IPS-NIHi7 (cell line): ENCODE measurements around the gene BCL2L15.

Source experiments
- DNase-seq: peaks from one replicate; pipeline ENCODE4 v3.0.0; 2012; ENCODE audit warnings: mixed read lengths; ENCODE audit errors: extremely low spot score

Gene BCL2L15

DNA sequence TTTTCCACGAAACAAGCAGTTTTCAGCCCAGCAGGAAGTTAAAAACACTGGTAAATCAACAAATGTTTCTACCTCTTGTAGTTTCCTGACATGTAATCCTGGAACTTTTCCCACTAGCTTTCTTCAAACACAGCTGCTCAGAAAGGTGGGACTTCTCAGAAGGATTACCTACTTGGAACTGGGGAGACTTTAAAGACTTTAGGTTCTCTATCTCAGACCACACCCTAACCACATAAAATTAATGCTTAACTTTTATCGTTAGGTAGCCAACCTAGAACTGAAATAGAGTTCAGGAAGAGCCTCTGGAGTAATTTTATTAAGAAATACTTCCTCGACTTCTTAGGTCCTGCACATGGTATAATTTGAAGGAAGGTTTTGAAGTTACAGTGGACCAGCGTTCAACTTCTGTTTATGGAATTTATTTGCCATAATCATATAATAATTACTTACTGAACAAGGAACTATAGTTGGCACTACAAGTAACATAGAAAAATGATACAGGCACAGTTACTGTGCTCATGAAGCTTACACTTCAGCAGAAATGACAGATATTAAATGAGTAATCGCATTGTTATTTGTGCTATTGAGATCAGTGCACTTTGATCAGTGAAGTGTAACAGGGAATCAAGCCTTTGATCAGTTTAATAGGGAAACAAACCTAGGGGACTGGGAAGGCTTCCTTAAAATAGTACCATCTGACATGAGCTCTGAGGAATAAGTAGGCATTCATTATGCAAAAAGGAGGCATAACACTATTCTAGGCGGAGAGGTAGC is at the start of gene BCL2L15:
Gene BCL2L15 (minus strand): TSS at position 180 of the 774 bp plus-strand sequence. CDS start 206 bp downstream, outside the sequence.
- DNase-seq: no peak

DNA sequence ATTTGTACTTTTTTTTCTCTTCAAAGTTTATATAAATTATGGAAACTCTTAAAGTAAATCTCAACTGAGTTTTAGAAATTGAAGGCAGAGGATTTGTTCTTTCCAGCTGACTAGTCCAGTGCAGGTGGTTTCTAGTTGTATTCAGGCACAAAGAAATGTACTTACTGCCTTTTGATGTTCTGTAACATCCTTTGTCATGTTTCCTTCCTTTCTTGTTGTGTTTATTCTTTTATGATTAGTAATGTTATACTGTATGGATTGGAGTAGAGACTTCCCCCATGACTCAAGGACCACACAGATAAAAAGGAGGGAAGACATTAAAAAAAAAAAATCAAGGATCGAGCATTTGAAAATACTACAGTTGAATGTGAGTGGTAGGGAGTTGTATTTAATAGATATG is 49.8 kb upstream of the BCL2L15 start:
- no peak for DNase-seq

DNA sequence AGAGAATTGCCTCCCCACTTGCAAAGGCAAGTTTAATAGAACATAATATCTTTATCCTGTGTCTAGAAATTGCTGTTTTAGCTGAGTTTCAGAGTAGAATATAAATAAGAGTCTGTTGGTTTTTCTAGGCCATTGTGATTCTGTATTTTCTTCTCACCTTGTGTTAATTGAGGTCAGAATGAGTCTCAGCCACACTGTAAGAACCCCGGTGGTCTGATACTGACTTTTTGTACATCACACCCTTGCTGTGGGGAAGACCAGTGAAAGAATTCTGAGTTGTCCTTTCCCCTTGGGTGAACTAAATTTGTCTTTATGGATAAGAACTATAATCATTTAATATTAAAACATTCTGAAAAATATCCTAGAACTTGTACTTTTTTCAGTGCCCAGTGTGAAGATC is 48.6 kb upstream of the BCL2L15 start:
- no peak for DNase-seq

DNA sequence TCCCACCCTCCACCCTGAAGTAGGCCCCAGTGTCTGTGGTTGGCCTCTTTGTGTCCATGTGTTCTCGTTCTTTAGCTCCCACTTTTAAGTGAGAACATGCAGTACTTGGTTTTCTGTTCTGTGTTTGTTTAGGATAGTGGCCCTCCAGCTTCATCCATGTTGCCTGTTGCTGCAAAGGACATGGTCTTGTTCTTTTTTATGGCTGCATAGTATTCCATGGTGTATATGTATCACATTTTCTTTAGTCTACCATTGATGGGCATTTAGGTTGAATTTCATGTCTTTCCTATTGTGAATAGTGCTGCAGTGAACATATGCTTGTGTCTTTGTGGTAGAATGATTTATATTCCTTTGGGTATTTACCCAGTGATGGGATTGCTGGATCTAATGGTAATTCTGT is 47.8 kb upstream of the BCL2L15 start:
- no peak for DNase-seq

DNA sequence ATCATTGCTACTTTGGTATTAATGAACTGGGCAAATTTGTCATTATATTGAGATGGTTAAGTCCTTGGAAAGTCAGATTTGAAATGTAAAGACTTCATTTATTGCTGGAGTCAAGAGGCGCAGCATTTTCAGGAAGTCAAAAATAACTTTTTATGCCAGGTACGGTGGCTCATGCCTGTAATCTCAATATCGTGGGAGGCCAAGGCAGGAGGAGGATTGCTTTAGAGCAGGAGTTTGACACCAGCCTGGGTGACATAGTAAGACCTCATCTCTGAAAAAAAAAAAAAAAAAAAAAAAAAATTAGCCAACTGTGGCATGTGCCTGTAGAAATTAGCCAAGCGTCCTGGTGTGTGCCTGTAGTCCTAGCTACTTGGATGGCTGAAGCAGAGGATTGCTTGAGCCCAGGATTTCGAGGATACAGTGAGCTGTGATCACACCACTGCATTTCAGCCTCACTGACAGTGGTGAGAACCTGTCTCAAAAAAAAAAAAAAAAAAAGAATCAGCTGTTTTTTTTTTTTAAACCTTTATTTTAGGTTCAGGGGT is 47.2 kb upstream of the BCL2L15 start:
- no peak for DNase-seq

DNA sequence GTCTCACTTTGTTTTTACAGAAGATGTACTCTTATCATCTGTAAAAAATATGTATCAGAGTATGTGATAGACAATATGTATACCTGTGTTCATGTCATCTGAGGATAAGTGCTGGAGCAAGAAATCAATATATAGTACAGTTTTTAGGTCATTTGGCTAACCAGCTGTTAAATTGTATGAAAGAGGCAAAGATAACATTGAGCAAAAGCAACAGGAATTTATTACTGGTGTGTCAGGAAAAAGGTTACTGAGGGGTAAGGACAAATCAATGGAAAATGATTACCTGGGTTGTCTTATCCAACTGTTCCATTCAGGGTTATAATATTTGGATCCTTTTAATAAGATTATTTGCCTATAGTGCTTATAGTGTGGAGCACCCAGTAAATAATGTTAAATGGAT is 46.6 kb upstream of the BCL2L15 start:
- DNase-seq: no peak

DNA sequence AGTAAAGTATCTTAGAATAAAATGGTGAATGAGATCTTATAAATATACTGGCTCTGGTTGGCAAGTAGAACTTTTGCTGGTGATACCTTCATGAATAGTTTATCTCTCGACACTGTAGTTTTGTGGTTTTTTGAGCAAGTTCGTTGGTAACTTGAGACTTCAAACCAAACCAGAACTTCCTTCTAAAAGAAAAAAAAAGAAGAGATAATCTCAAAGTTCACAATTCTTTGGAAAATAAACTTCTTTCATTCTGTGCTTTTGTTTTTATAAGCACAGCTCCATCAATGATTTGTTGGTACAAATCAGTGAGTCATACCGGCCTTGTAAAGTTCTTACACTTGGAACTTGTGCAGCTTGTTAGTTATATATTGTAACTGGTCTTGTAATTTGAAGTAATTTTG is 44.1 kb upstream of the BCL2L15 start:
- no peak for DNase-seq

DNA sequence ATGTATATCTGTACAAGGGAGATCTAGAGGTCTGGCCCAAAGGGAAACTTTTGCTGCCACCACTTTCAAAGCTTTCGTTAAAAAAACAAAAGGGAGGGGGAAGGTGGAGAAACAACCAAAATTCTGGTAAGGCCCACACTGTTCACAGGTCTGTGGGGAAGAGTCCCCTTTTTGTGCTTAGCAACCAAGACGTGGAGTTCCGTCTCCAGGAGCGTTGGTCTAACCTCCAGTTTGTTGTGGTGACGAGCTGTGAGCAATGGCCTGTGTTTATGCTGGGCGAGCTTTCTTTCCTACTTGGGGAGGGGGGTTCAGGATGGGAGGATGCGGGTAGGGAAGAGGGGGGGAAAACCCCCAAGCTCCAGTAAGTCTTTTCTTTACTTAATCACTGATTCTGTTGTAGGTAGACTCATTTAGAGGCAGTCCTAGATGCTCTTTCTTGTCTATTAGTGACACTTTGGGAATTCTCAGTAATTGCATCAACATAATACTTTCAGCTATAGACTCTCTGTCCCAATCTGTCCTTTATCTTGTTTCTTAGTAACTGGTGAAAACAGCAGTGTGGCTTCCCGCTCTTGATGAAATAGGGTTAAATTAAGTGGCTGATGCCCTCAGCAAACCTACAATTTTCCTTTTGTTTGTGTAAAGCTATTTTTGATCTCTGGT is 43.2 kb upstream of the BCL2L15 start:
- DNase-seq: peak; percentile 41

DNA sequence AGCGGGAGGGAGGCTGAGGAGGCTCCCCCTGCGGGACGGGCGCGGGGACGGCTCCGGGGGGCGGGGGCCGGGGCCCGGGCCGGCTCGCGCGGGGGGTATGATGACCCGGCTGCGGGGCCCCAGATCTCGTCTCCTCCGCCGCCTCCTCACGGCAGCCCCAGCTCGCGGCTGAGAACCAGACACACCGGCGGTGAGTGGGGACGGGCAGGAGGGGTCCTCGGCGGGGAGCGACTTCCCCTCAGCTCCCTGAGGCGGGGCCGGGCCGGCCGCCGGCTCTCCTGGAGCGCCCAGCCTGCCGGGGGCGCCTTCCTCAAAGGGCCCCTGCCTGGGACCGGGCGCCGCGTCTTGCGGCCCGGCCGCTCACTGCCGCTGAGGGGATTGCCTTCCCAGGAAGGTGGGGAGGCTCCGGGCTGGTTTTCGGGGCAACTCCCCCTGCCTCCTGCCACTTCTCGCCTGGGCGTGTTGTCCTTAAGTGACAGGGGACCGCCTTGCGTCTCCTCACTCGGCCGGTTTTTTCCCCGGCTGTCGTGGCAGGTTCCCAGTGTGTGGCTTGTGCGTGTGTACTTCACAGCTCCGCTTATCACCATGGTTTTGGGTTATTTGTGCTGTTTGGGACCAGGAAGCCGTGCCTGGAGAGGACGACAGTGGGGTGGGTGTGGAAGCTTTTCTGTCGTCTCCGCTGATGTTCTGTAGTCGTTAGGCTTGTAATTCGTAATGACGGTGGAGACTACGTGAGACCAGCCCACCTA is 42.5 kb upstream of the BCL2L15 start:
- DNase-seq: peak; percentile 61

DNA sequence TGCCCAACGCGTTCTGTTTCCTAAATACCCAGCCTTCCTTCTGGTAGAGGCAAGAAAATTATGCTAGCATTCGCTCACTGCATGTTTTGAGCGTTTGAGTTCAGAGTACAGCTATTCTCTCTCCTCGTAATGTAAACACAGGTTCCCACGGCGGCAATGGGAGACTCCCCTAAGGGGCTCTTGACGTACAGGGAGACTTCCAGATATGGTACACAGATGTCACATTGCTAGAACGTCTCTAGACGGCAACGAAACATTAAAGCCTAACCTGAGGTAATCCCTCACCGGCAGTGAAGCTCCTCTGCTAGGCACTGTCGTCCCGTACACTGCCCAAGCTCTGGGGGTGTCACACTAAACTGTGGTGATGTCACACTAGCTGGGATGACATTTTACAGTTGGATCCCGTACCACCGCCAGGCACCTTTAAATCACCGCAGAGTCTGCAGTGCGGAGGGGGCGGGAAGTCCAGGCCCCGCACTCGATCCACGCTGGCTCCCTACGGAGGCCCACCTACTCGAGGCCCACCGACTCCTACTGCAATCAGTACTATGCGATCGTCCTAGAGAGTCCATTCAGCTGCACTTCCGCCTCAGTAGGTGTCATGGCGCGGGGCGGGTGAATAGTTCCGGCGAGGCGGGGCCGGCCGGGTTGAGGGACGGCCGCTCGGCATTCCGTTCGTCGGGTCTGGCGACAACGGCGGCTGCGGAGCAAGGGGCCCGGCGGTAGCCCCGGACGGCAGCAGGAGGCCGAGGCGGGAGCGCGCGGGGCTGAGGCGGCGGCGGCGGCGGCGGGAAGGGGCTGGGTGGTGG is 41.8 kb upstream of the BCL2L15 start, which contains the start of gene HIPK1:
Gene HIPK1 (plus strand): TSS at position 384 of the 809 bp plus-strand sequence.
- DNase-seq: peak; percentile 96

DNA sequence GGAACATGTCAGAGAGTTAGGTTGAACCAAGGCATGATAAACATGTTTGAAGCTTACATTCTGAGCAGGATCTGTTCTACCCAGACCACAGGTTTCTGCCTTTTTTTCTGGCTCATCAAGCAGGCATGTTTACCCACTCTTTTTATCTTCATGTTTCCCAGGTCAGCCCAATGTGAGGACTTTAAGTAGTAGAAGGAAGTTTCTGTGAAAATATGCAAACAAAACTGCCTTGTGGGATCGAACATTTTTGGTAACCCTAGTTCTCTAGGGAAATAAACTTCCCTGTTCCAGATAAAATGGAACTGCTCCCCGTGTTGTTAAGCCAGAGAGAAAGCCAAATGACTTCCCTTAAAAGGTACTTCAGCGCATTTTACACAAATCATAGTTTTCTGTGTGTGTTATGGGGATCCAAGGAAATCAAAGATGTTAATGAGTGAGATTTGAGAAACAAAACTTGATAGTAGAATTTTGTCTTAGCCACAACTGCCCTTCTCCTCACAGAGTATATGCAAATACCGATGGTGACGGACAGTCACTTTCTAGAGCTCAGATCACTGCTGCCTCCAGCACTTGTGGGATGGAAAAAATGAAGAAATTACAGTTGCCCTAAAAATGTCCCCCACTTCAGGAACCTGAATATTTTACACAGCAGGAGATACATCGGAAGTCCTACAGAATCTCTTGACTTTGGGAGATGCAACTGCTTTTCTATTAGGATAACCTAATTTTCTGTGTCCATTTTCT is 41.0 kb upstream of the BCL2L15 start:
- DNase-seq: no peak

DNA sequence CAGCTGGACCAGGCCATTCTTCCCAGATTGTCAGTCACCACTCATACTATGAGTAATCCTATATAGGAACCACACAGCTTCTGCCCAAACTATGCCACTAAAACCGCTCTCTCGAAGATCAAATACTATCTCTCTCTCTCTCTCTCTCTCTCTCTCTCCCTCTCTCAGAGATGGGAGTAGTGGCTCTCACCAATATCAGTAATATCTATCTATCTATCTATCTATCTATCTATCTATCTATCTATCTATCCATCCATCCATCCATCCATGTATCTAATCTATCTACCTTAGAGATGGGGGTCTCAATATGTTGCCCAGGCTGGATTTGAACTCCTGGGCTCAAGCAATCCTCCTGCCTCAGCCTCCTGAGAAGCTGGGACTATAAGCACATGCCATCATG is 37.1 kb upstream of the BCL2L15 start:
- no peak for DNase-seq

DNA sequence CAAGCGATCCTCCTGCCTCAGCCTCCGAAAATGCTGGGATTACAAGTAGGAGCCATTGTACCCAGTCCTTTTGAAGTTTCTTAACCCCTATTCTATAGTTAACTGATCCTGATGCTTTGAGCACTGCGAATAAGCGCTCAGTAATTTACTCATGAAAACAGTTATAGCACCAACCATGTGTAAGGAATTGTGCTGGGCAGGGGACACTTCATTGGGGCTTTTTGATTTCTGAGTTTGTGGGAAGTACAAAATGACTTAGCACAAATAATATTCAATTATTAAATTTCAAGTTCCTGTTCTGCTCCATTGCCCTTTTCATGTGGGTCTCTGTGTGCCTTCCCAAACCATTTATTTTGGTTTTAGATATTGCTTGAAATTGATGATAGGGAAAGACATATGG is 35.6 kb upstream of the BCL2L15 start:
- DNase-seq: no peak

DNA sequence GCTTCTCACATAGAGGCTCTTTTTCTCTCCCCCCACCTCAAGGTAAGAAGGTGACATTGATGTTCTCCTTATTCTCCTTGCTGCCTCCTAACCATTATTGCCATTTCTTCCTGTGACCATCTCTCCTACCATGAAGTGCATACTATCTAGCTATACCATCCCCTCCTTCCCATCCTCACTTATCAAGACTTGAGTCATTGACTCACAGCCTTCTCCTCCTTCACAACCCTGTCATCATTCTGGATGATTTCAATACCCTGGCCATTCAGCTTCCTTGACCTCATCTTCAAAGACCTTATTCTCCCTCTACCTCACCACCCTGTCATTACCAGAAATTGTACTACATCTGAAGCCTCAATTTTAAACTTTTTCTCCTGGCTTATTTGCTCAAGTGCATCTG is 30.9 kb upstream of the BCL2L15 start:
- DNase-seq: no peak

DNA sequence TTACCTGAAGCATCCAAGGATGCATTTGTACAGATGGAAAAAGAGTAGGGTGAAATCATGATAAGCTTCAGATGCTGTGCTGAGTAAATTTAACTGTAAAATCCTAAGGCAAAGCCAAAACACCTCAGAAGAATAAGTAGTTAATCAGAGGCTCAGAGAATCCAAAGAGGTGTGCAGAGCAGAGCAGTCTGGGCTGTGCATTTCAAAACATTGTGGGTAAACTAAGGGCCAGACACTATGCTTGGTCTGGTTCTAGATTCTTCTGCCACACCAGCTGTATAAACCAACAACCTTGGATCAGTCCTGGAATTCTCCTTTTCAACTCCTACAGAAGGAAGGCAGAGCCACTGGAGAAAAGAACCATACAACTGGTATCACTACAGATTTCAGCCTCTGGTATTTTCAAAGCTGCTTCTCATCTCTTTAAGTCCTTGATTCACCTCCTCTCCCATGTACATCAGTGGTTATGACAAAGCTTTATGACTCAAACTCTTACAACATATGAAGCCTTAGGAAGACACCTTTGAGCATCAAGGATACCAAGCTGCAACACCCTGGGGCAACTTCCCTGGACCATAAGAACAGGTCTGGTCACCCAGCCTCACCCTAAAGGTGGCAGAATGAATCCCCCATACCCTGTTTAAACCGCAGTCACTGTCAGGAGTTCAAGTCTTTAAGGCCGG is 30.2 kb upstream of the BCL2L15 start:
- DNase-seq: no peak

DNA sequence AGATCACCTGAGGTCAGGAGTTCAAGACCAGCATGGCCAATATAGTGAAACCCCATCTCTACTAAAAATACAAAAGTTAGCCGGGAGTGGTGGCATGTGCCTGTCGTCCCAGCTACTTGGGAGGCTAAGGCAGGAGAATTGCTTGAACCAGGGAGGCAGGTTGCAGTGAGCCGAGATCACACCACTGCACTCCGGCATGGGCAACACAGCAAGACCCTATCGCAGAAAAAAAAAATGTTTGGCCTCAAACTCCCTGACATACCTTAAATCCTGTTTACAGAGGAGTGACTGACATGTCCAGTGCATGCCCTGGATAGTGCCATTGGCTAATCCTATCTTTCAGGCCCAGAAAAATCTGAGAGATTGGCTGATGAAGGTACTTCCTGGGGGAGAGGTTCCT is 29.6 kb upstream of the BCL2L15 start:
- no peak for DNase-seq

DNA sequence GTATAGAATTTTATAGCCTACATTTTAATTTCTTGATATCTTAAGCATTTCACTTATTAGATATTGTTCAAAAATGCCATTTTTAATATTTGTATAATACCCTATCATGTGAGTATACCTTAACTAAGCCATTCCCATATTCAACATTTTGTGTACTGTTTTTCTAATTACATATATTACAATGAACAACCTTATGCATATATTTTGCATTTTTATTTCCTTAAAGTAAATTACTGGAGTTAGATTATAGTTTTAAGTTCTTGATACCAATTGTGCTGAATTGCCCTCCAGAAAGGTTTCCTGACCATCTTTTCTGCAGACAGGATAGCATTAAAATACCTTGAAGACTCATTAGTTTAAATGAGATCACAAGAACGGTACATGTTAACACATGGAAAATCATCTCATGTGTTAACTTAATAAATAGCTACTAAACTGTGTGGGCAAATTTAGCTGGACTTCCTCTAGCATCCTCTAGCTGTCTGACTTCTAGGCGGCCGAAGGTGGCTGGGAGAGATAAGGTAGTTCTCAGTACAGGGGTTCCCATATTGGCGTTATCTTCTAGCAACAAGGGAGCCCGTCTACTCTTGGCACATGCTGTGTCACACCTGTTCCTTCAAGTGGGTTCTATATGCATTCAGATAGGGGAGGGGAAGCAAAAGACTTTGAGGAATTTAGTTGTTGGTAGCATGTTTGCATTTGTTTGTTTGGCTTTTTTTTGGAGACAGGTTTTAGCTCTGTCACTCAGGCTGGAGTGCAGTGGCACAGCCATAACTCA is 26.7 kb upstream of the BCL2L15 start:
- DNase-seq: no peak

DNA sequence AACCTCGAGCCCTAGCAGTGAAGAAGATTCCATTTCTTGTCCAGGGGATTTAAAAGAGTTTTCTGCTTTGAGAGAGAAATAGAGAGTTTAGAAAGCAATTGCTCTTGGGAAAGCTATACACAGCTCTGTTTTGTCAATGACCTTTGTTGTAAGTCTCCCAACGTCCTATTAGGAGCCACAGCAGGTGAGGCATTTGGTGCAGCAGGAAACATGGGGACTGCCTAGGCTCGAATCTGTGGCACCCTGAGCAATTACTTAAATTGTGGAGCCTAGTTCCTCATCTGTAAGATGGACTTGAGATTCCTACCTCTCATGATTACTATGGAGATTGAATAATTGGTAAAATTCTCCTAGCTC is 25.9 kb upstream of the BCL2L15 start:
- DNase-seq: no peak

DNA sequence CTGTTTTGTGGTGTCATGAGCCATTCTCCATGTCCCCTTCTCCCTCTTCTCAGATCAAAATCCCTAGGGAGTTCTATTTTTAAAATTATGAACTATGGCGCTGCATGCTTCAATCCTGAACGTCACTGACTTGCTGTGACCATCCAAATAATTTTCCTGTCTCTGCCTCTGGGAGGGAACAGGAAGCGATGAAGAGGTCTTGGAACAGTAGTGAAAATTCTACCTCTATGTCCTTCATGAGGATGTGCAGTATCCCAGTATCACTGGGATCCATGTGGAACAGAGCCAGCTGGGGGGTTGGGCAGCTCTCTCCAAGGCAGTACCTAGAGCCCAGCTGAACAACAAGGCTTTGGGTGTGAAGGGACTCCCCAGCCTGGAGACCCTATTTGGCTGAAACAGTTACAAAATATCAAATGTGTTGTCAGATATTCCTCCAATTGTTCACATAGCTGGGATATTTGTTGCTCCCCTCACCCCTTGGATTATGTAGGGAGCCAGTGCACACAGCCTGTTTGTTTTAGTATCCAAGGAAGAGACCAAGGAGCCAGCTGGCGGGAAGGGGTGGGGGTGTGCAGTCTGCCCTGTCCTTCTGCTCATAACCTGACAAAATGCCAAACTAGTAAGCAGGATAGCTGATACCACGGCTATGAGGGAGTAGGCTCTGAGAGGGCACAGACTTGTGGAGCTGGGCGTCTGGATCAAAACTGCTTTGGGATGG is 25.4 kb upstream of the BCL2L15 start:
- DNase-seq: no peak
